Heart right ventricle (tissue), 16 donors: ENCODE data around the gene UBE3B. TPM values are rescaled to one million over a fixed set of nuclear protein-coding genes. Genes with fewer than 3 reads are reported as not detected.

Experiments used
- ATAC-seq, 8 donors: fragments of 200-7000 bp; cut with Tn5 transposase; one replicate each; pipeline ENCODE4 v1.9.1; 2020; ENCODE audit warnings: mild to moderate bottlenecking in 8 of 8, moderate library complexity in 8 of 8, moderate number of reproducible peaks in 1 of 8
- DNase-seq, 2 donors: peaks; one replicate each; pipeline ENCODE4 v3.0.0-alpha.2; 2020
- H3K27ac ChIP-seq, 10 donors: fragments of 200-600 bp; sonication (generic) in 2 of 10; one replicate each; pipeline versions ENCODE4 v1.5.0 to v1.8.0; 2020 to 2022; ENCODE audit warnings: mild to moderate bottlenecking in 3 of 10
- H3K27me3 ChIP-seq, 7 donors: fragments of 200-600 bp; one replicate each; pipeline ENCODE4 v1.8.0; 2021 to 2022; ENCODE audit warnings: mild to moderate bottlenecking in 2 of 7
- H3K36me3 ChIP-seq, 9 donors: fragments of 200-600 bp; sonication (generic) in 1 of 9; one replicate each; pipeline versions ENCODE4 v1.5.0 to v1.8.0; 2020 to 2022; ENCODE audit warnings: mild to moderate bottlenecking in 2 of 9
- H3K4me1 ChIP-seq, 9 donors: fragments of 200-600 bp; sonication (generic) in 1 of 9; one replicate each; pipeline versions ENCODE4 v1.5.0 to v1.8.0; 2020 to 2022; ENCODE audit warnings: mild to moderate bottlenecking in 4 of 9
- H3K4me3 ChIP-seq, 10 donors: fragments of 200-600 bp; sonication (generic) in 2 of 10; one replicate each; pipeline versions ENCODE4 v1.5.0 to v1.8.0; 2020 to 2022; ENCODE audit warnings: mild to moderate bottlenecking in 7 of 10, moderate library complexity in 2 of 10
- H3K9me3 ChIP-seq, 11 donors: fragments of 200-600 bp in 10 of 11; sonication (generic) in 2 of 11; one replicate each; pipeline versions ENCODE4 v1.5.0 to v1.8.0; 2013 to 2022; ENCODE audit warnings: mild to moderate bottlenecking in 2 of 11, control low read depth in 1 of 11, moderate library complexity in 1 of 11
- CTCF ChIP-seq, 9 donors: fragments of 200-600 bp; sonication (generic) in 2 of 9; IDR thresholded peaks; one replicate each; pipeline versions ENCODE4 v1.5.0 to v1.8.0; 2021 to 2022; ENCODE audit warnings: antibody characterized with exemption in 9 of 9, mild to moderate bottlenecking in 5 of 9, moderate library complexity in 1 of 9
- WGBS, 2 donors: extraction: QIAGEN DNeasy Blood & Tissue Kit; methylation state at CpG; one replicate each; pipeline ENCODE4 v1.1.7; 2013; ENCODE audit warnings: inconsistent platforms in 1 of 2; 5-methylcytosine and 5-hydroxymethylcytosine counted together
- intact Hi-C, 10 donors: fragments of 100-400 bp; cut with DNase I; formaldehyde crosslinking; loops; one replicate each; pipeline versions ENCODE4 v1.11.1 to v1.14.2; 2022
- polyA plus RNA-seq, 2 donors: library from polyadenylated mRNA; stranded (reverse); fragments of 200-250 nt; gene quantifications; one replicate each; pipeline ENCODE4 v1.2.3, GENCODE V29; 2013
- total RNA-seq, 10 donors: library from RNA; stranded (reverse); fragmentation: NEBNext Ultra II Directional in 3 of 10; extraction: Animal tissue kit (Norgen Biotek cat#: 25700) in 3 of 10; gene quantifications; one replicate each; pipeline versions ENCODE4 v1.2.1 to v1.2.4, GENCODE V29; 2021 to 2023
- donor health status: Arrhythmogenic right ventricular cardiomyopathy.
- donor health status: ischemic (EF 13 %, LVEDD 7.1; RV severe dilation, severe dysfunction).
- donor health status: healthy with polysubstance abuse.
- donor health status: DM: no; HTN: yes; CAD: no.
- donor health status: DM: no; HTN: no; CAD: no.
- donor health status: ischemic (EF 25% LVEDD 6.9; RV normal size, moderate dysfunction).
- donor health status: ischemic (EF 25% LVEDD 5.7; RV mildly dilated, moderate dysfunction).
- donor health status: healthy.
- donor health status: DM: yes; HTN: yes; CAD: no.
- donor health status: Ischemic cardiomyopathy.
- donor health status: ischemic (EF 35%, LVEDD 5.7; RV mildly dilated, moderate dysfunction).
- donor health status: nonischemic (EF 11% LVEDD 7.7; RV severe dilation, severe dysfunction).
- donor health status: DM: yes; HTN: yes; CAD: no.
- donor health status: PGD.
- donor health status: ischemic (EF 29% LVEDD 5.4; RV normal size, mild dysfunction).
- donor health status: nonischemic (EF 23%, LVEDD 6.1; RV moderate dilation, normal function).

Gene UBE3B
- total and polyA plus RNA-seq, 12 donors = 13.7 to 58.8 (median 55.5) TPM

- Histone ChIP-seq H3K9me3 (no peaks in the 10 kb centered on the region), H3K4me3 (no peak overlapping the region), H3K27ac (no peak overlapping the region), H3K36me3 (peaks cover 0 to 19% (median 0%) of the 10 kb centered on the region in 9 donors), H3K27me3 (no peaks in the 10 kb centered on the region), H3K4me1 (peaks cover 0 to 15% (median 12%) of the 10 kb centered on the region in 9 donors)
- ATAC-seq (no peak), DNase-seq (no peak)
- no peak for TF ChIP-seq CTCF (IDR thresholded peaks at IDR 0.05)
- WGBS, 2 donors = 91 to 93% methylated on average over 16 of the region's 16 CpGs
- intact Hi-C loops = no loop called here
Observed at GRCh38 chr12:109540526-109541412, 63.3 kb downstream of the UBE3B start.

GRCh38 chr12:109541413-109541726, 63.9 kb downstream of the UBE3B start:
- no peak overlapping the region for H3K4me3 ChIP-seq
- peaks cover 0 to 15% (median 12%) of the 10 kb centered on the region in 9 donors for H3K4me1 ChIP-seq
- DNase-seq = no peak
- no peak for TF ChIP-seq CTCF (IDR thresholded peaks at IDR 0.05)
- no peaks in the 10 kb centered on the region for H3K27me3 ChIP-seq
- intact Hi-C loops = no loop called here
- no peak overlapping the region for H3K27ac ChIP-seq
- no peak for ATAC-seq
- H3K36me3 ChIP-seq = peaks cover 0 to 13% (median 0%) of the 10 kb centered on the region in 9 donors
- H3K9me3 ChIP-seq = no peaks in the 10 kb centered on the region
- 65 to 72% methylated on average over 4 of the region's 4 CpGs for WGBS, 2 donors

- WGBS, 2 donors = 82 to 86% methylated on average over 2 of the region's 2 CpGs
- no peak for TF ChIP-seq CTCF (IDR thresholded peaks at IDR 0.05)
- H3K4me1 ChIP-seq = peaks cover 0 to 15% (median 12%) of the 10 kb centered on the region in 9 donors
- DNase-seq (no peak), ATAC-seq (no peak)
- H3K27me3 ChIP-seq = peaks cover 0 to under 1% (median 0%) of the 10 kb centered on the region in 7 donors
- H3K4me3 ChIP-seq = no peak overlapping the region
- intact Hi-C loops = no loop called here
- no peak overlapping the region for H3K27ac ChIP-seq
- peaks cover 0 to 8% (median 0%) of the 10 kb centered on the region in 9 donors for H3K36me3 ChIP-seq
- no peaks in the 10 kb centered on the region for H3K9me3 ChIP-seq
Observed at GRCh38 chr12:109542014-109542413, 64.6 kb downstream of the UBE3B start.

- H3K9me3 ChIP-seq = no peaks in the 10 kb centered on the region
- peaks cover 0 to 10% (median 0%) of the 10 kb centered on the region in 7 donors for H3K27me3 ChIP-seq
- no peak overlapping the region for H3K27ac ChIP-seq
- H3K4me3 ChIP-seq = no peak overlapping the region
- no peak for DNase-seq
- 89 to 94% methylated on average over 6 of the region's 6 CpGs for WGBS, 2 donors
- intact Hi-C loops = no loop called here
- no peak for ATAC-seq
- TF ChIP-seq CTCF (IDR thresholded peaks at IDR 0.05) = no peak
- H3K36me3 ChIP-seq = no peaks in the 10 kb centered on the region
- peaks cover 0 to 15% (median 12%) of the 10 kb centered on the region in 9 donors for H3K4me1 ChIP-seq
Observed at GRCh38 chr12:109542876-109543275, 65.4 kb downstream of the UBE3B start.
